COLO829 (cell line): Measurements from ENCODE around the gene PTPDC1.
A peak's percentile ranks its signal among the peaks of the same experiment; 100 is the strongest.

Source experiments
- DNase-seq: peaks from one replicate; pipeline ENCODE4 v3.0.0; 2012; ENCODE audit warnings: low spot score

The PTPDC1 gene

GRCh38 chr9:94084314-94084713 lies at the start of gene PTPDC1:
Gene PTPDC1 (plus strand): TSS chr9:94084464. CDS start chr9:94084531, 67 bp downstream.
- DNase-seq, result peak; percentile 92

DNA sequence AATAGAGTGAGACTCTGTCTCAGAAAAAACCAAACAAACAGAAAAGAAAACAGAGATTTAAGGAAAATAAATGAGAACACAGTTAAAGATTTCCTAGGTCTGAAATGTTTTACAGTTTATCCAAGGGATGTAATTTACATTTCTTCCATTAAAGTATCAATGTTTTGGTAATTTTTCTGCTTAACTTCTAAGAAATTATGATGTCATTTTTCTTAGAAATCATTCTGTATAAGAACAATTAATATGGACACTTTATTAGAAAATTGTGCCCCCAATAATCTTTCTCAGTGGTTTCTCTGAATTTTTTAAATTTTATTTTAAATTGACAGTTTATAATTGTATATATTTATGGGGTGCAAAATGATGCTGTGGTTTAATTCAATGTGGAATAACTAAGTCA lies 49.8 kb upstream of the PTPDC1 start:
- DNase-seq, result no peak

DNA sequence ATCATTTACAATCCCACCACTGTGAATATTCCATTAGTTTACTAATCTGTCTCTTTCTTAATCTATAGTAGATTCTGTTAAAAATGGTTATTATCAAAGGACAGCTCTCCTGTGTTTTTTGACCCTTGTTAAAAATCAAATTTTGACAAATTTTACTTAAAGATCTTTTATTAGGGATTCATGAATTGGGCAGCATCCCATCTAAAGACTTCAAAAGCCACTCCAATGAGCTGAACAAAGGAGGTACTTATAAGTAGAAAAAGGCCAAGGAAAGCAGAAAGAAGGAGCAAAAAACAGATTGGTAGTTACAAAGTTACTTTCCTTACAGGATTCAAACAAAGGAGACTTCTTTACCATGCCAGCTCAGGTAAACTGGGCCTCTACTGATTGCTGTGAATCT lies 44.5 kb upstream of the PTPDC1 start:
- no peak for DNase-seq

GRCh38 chr9:94042516-94043360 lies 41.5 kb upstream of the PTPDC1 start:
- DNase-seq, result no peak

DNA sequence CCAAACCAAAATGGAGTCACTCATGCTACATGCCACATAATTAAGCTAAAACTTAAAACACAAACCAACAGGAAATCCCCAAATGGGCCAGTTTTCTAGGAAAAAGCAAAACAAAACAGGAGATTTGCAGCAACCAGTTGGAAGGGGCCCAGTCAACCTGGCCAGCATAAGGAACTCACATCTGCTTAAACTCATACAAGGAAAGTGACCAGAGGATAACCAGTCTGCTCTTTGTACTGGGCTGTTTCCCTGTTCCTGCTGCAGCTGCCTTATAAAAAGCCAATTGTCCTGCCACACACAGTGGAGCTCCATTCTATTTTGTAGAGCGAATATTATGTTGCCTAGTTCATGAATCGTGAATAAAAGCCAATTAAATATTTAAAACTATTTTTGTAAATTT lies 29.5 kb upstream of the PTPDC1 start:
- peak; percentile 26 for DNase-seq

- DNase-seq, result peak; percentile 84
Observed at GRCh38 chr9:94056442-94056974, 27.8 kb upstream of the PTPDC1 start.

- no peak for DNase-seq
Observed at GRCh38 chr9:94057918-94058317, 26.3 kb upstream of the PTPDC1 start.

GRCh38 chr9:94061864-94062263 lies 22.4 kb upstream of the PTPDC1 start:
- DNase-seq, result no peak

GRCh38 chr9:94065535-94065961 lies 18.7 kb upstream of the PTPDC1 start:
- DNase-seq, result peak; percentile 68

DNA sequence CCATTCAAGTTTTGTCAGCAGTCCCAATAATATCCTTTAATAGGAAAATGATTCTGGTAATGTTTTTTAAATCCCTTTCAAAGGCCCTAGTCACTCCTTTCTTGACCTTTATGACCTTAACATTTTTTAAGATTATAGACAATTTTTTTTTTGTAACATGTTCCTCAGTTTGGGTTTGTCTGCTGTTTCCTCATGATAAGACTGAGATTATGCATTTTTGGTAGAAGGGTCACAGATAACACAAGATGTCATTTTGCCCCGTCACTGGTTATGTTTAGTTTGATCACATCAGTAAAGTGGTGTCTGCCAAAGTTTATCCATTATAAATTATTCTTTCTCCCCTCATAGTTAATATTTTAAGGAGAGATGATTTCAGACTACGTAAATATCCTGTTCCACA lies 16.0 kb upstream of the PTPDC1 start:
- no peak for DNase-seq

DNA sequence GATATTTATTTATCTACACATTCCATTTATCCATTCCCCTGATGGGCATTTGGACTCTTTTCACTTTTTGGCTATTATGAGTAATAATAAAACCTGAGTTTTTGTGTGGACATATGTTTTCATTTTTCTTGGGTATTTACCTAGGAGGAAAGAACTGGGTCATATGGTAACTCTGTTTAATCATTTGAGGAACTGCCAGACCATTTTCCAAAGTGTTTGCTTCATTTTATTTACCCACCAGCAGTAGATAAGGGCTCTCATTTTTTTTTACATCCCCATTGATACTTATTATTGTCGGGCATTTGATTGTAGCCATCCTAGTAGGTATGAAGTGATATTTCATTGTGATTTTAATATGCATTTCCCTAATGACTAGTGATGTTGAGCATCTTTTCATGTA lies 7.7 kb upstream of the PTPDC1 start:
- no peak for DNase-seq

DNA sequence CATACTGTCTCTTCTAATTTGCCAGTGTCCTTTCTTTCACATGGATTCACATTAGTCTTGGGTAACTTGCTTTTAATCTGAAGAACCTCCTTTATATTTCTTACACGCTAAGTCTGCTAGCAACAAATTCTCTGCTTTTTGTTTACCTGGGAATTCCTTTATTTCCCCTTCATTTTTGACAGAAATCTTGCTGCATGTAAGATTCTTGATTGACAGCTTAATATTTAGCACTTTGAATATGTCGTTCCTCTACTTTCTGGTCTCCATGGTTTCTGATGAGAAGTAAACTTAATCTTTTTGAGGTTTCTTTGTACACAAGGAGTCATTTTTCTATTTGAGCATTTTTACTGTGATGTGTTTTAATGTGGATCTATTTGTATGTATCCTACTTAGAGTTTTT lies 6.2 kb upstream of the PTPDC1 start:
- DNase-seq, result no peak

- no peak for DNase-seq
Observed at GRCh38 chr9:94079236-94079635, 5.0 kb upstream of the PTPDC1 start.

GRCh38 chr9:94080249-94080648 lies 4.0 kb upstream of the PTPDC1 start:
- DNase-seq, result no peak

DNA sequence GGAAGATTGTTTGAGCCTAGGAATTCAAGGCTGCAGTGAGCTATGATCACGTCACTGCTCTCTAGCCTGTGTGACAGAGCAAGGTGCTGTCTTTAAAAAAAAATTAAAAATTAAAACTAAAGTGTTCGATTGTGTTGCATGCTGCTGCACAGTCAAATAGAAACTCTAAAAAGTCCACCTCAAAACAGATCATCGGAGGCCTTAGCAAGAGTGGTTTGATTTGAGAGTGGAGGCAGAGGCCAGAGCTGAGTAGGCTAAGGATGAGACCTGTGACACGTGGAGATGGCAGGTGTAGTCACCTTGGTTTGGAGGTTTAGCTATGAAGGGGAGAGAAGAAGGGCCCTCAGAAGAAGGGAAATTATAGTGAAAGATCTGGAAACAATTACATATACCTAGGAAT lies 2.8 kb upstream of the PTPDC1 start:
- no peak for DNase-seq

GRCh38 chr9:94081864-94082463 lies 2.3 kb upstream of the PTPDC1 start:
- no peak for DNase-seq

GRCh38 chr9:94082553-94082952 lies 1.7 kb upstream of the PTPDC1 start:
- no peak for DNase-seq

GRCh38 chr9:94082956-94083355 lies 1.3 kb upstream of the PTPDC1 start:
- no peak for DNase-seq

DNA sequence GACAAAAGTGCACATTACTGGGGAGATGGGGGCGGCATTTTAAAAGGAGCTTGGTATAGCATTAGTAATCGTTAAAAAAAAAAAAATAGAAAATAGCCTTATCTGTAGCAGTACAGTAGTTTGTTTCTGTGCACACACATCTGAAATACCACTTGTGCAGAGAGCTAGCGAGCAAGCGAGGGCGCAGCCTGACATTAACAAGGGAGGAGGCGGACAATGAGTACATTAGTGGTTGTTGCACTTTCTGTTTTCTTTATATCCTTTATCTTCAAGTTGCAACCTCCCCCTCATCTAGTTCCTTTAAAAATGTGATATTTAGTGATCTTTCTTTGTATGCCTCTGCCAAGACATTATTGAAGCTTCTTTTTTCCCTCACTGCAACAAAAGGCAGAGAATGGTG lies 880 bp upstream of the PTPDC1 start:
- no peak for DNase-seq

DNA sequence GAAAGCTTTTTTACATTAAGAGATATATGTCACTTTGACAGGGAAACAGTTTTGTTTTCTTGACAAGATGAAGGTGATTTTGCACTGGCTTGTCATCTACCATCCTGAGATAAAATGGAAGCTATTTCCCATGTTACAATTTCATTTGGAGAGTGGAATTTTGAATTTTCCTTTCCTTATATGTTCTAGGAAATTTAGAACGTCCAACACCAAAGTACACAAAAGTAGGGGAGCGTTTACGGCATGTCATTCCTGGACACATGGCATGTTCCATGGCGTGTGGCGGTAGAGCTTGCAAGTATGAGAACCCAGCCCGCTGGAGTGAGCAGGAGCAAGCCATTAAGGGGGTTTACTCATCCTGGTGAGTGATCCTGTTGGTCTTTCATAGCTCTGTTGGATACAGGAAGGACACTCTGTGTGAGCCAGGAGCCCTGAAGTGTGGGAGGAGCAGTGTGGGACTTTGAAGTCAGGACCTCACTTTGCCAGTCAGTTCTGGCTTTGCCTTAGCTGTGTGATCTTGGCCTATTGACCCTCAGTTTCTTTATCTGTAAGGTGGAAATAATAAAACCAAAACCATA lies 887 bp downstream of the PTPDC1 start:
- no peak for DNase-seq

- DNase-seq, result peak; percentile 48
Observed at GRCh38 chr9:94086486-94087345, 2.5 kb downstream of the PTPDC1 start.
